ENCODE measurements around the gene RECQL5. TPM values are rescaled to one million over a fixed set of nuclear protein-coding genes. Genes with fewer than 3 reads are reported as not detected.

The RECQL5 gene
- total RNA-seq, 4 donors from 2014 or later = 25.1 to 129 (median 80.3) TPM

DNA sequence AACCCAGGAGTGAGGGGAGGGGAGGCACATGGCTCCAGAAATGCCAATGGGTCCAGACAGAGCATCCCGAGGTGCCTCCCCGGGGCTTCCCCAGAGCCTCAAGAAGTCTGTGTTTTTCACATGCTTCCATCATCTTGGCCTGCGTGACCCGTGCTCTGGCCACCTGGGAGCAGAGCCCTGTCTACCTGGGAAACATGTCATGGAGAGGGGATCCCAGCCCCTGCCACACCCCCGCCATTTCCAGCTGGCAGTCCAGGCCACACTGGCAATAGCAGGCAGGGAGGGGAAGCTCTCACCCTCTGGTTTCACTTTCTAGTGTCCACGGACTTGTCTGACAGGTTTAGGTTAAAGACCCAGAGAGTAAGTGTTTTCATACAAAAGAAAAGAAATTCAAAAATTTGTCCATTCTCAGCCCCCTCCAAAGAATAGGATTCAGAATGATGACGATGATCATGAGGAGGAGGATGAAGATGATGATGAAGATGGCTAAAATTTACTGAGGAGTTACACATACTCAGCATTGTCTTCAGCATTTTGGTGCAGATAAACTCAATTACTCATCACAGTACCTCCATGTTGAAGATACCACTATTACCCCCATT is 24.7 kb downstream of the RECQL5 start:
- H3K27me3 ChIP-seq = no peaks in the 10 kb centered on the region
- peaks cover 8 to 53% (median 37%) of the 10 kb centered on the region in 4 donors for H3K4me1 ChIP-seq
- peak; percentile 70 for DNase-seq
- TF ChIP-seq, protein P1, sequence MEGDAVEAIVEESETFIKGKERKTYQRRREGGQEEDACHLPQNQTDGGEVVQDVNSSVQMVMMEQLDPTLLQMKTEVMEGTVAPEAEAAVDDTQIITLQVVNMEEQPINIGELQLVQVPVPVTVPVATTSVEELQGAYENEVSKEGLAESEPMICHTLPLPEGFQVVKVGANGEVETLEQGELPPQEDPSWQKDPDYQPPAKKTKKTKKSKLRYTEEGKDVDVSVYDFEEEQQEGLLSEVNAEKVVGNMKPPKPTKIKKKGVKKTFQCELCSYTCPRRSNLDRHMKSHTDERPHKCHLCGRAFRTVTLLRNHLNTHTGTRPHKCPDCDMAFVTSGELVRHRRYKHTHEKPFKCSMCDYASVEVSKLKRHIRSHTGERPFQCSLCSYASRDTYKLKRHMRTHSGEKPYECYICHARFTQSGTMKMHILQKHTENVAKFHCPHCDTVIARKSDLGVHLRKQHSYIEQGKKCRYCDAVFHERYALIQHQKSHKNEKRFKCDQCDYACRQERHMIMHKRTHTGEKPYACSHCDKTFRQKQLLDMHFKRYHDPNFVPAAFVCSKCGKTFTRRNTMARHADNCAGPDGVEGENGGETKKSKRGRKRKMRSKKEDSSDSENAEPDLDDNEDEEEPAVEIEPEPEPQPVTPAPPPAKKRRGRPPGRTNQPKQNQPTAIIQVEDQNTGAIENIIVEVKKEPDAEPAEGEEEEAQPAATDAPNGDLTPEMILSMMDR (IDR thresholded peaks at IDR 0.05) = peak in 1 of 5 experiments; percentile 6
- no peak for TF ChIP-seq POLR2AphosphoS5 (IDR thresholded peaks at IDR 0.05)
- intact Hi-C loops (cut with DNase I; ENCODE audit: low total_unique reads) (no loop called here), in situ Hi-C loops (cut with MboI; ENCODE audit: low pct_ligation_motif_present in 1 of 4, low pct_unique_long_range_greater_than_20kb in 1 of 4, low sequenced_read_pairs in 3 of 4) (no loop called here)
- no peaks in the 10 kb centered on the region for H3K36me3 ChIP-seq
- no peak overlapping the region for H3K4me3 ChIP-seq
- peak overlapping the region; percentile 64 to 88 (median 68) for H3K27ac ChIP-seq
- 44 to 64% methylated on average over 2 to 7 of the region's 7 CpGs for WGBS, 2 donors (ENCODE audit: low coverage in 1 of 2)
- no peaks in the 10 kb centered on the region for H3K9me3 ChIP-seq

DNA sequence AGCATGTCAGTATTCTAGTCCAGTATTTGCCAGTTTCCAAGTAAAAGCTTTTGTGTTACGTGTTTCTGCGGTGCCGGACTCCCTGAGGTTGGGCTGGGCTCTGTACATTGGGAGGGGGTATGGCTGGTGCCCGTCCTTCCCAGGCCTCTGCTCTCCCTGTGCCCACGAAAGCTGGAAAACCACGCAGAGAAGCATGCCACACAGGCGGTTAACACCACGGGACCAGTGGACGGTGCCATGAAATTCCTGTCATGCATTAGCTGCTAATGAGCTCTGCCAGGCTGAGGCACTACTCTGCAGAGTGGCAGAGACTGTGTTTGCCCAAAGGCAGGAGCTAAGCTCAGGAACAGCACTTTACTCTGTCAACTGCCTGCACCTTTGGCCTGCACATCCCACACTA is 25.6 kb downstream of the RECQL5 start:
- H3K27ac ChIP-seq = peak overlapping the region in 1 of 4 donors; percentile 67
- H3K27me3 ChIP-seq = no peaks in the 10 kb centered on the region
- no peaks in the 10 kb centered on the region for H3K9me3 ChIP-seq
- intact Hi-C loops (cut with DNase I; ENCODE audit: low total_unique reads) = no loop called here
- H3K36me3 ChIP-seq = no peaks in the 10 kb centered on the region
- WGBS, 2 donors (ENCODE audit: low coverage in 1 of 2) = 84% methylated on average over 9 of the region's 9 CpGs; no CpG with 5 or more reads in 1 of the 2 donors
- in situ Hi-C loops (cut with MboI; ENCODE audit: low pct_ligation_motif_present in 1 of 4, low pct_unique_long_range_greater_than_20kb in 1 of 4, low sequenced_read_pairs in 3 of 4) = no loop called here
- no peak overlapping the region for H3K4me3 ChIP-seq
- peaks cover 8 to 55% (median 42%) of the 10 kb centered on the region in 4 donors for H3K4me1 ChIP-seq
- DNase-seq = no peak
- TF ChIP-seq EP300 (IDR thresholded peaks at IDR 0.05; ENCODE audit: low read depth) (no peak), POLR2AphosphoS5 (IDR thresholded peaks at IDR 0.05) (no peak), POLR2A (IDR thresholded peaks at IDR 0.05) (no peak)
- TF ChIP-seq, protein P1 (IDR thresholded peaks at IDR 0.05) = no peak

DNA sequence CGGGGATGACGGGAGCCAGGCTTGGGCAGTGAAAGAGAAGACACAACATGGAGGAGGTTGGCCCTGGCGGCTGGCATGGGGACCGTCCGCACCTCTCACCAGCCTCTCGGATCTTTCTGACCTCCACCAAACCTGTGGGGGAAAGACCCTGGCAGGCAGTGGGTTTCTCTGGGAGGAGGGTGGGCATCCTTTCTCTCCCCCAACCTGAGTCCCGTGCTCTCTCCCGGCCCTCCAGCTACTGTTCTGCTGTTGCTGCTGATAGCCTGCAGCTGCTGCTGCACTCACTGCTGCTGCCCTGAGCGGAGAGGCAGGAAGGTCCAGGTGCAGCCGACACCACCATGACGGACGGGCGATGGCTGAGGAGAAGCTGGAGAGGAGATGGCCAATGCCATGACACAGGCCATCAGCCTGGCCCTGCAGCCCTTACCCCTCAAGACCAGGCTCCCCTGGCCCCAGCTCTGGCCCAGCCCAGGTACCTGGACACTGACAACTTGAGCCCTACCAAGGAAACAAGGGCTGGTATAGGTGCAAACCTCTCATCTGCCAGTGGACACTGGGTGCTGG is 26.3 kb downstream of the RECQL5 start:
- 97% methylated on average over 13 of the region's 13 CpGs; no CpG with 5 or more reads in 1 of the 2 donors for WGBS, 2 donors (ENCODE audit: low coverage in 1 of 2)
- Histone ChIP-seq H3K27ac (peak overlapping the region in 1 of 4 donors; percentile 16), H3K4me1 (peaks cover 8 to 55% (median 43%) of the 10 kb centered on the region in 4 donors), H3K9me3 (no peaks in the 10 kb centered on the region), H3K4me3 (no peak overlapping the region), H3K36me3 (no peaks in the 10 kb centered on the region), H3K27me3 (no peaks in the 10 kb centered on the region)
- no peak for TF ChIP-seq POLR2AphosphoS5 (IDR thresholded peaks at IDR 0.05)
- TF ChIP-seq, protein P1 (IDR thresholded peaks at IDR 0.05) = no peak
- TF ChIP-seq EP300 (IDR thresholded peaks at IDR 0.05; ENCODE audit: low read depth) = no peak
- TF ChIP-seq POLR2A (IDR thresholded peaks at IDR 0.05) = no peak
- in situ Hi-C loops (cut with MboI; ENCODE audit: low pct_ligation_motif_present in 1 of 4, low pct_unique_long_range_greater_than_20kb in 1 of 4, low sequenced_read_pairs in 3 of 4) (no loop called here), intact Hi-C loops (cut with DNase I; ENCODE audit: low total_unique reads) (no loop called here)
- DNase-seq = no peak

DNA sequence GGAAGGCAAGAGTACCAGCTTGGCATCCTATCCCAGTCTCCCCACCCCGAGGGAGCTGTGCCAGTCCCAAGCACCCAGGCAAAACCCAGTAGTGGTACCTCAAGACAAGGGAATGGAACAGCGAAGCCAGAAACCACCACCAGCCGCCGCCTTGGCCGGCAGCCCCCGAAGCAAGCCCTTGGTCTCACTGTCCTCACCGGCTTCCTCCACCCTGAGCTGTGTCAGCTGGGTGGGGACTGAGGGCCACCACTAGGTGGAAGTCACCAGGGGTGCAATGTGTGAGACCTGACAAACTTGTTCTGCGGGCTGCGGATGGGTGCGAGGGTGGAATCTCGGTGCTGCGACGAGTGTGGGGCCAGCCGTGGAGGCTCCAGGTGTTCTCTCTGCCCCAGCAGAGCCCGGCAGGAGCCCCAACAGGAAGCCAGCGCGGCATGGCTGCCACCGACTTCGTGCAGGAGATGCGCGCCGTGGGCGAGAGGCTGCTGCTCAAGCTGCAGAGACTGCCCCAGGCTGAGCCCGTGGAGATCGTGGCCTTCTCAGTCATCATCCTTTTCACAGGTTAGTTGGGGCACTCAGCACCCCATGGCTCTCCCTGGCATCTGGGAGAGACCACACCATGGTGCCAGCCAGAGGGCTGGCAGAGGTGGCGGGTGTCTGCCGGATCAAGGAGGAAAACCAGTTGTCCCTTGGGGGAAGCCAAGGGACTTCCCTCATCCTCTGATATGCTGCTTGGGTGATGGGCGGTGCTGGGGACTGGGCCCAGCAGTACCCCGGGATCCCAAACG is 27.0 kb downstream of the RECQL5 start:
- Histone ChIP-seq H3K9me3 (no peaks in the 10 kb centered on the region), H3K4me1 (peaks cover 8 to 54% (median 39%) of the 10 kb centered on the region in 4 donors), H3K27ac (peak overlapping the region in 1 of 4 donors; percentile 16), H3K36me3 (no peaks in the 10 kb centered on the region), H3K4me3 (no peak overlapping the region), H3K27me3 (no peaks in the 10 kb centered on the region)
- intact Hi-C loops (cut with DNase I; ENCODE audit: low total_unique reads) = no loop called here
- WGBS, 2 donors (ENCODE audit: low coverage in 1 of 2) = 67% methylated on average over 29 of the region's 30 CpGs; no CpG with 5 or more reads in 1 of the 2 donors
- peak in 2 of 3 donors; percentile 17 to 37 for TF ChIP-seq POLR2AphosphoS5 (IDR thresholded peaks at IDR 0.05)
- TF ChIP-seq, protein P1 (IDR thresholded peaks at IDR 0.05) = peak in 4 of 5 experiments; percentile 29 to 66 (median 38)
- TF ChIP-seq EP300 (IDR thresholded peaks at IDR 0.05; ENCODE audit: low read depth) = no peak
- TF ChIP-seq POLR2A (IDR thresholded peaks at IDR 0.05) = no peak
- in situ Hi-C loops (cut with MboI; ENCODE audit: low pct_ligation_motif_present in 1 of 4, low pct_unique_long_range_greater_than_20kb in 1 of 4, low sequenced_read_pairs in 3 of 4) = no loop called here
- peak; percentile 80 for DNase-seq
